IMR-90 (cell line): ENCODE results near the gene PRKAR1A.

Experiments used
- BHLHE40 ChIP-seq: fragments of 150-350 bp; IDR thresholded peaks from 2 replicates; pipeline ENCODE4 v1.6.1; 2016; ENCODE audit warnings: mild to moderate bottlenecking, low read depth, low read length
- CTCF ChIP-seq: conservative IDR thresholded peaks from 2 replicates; pipeline ENCODE4 v1.5.1; 2012; ENCODE audit warnings: mild to moderate bottlenecking, low read depth, low read length, improper control_type of control experiment
- ELK1 ChIP-seq: fragments of 150-350 bp; IDR thresholded peaks from 2 replicates; pipeline ENCODE4 v1.6.1; 2016; ENCODE audit warnings: low read depth, mild to moderate bottlenecking, low read length, moderate library complexity, borderline replicate concordance
- NFE2L2 ChIP-seq: fragments of 150-350 bp; IDR thresholded peaks from 2 replicates; pipeline ENCODE4 v1.6.1; 2016; ENCODE audit warnings: low read depth, mild to moderate bottlenecking, low read length
- POLR2A ChIP-seq: IDR thresholded peaks from 2 replicates; pipeline ENCODE4 v1.6.1; 2012; ENCODE audit warnings: mild to moderate bottlenecking, low read depth, low read length
- RCOR1 ChIP-seq: IDR thresholded peaks from 2 replicates; pipeline ENCODE4 v1.6.1; 2012; ENCODE audit warnings: mild to moderate bottlenecking, low read length, improper control_type of control experiment; ENCODE audit not compliant: insufficient replicate concordance
- RFX5 ChIP-seq: IDR thresholded peaks from 2 replicates; pipeline ENCODE4 v1.8.0; 2012; ENCODE audit warnings: low read depth, mild to moderate bottlenecking, low read length, moderate library complexity
- USF2 ChIP-seq: fragments of 150-350 bp; IDR thresholded peaks from 2 replicates; pipeline ENCODE4 v1.6.1; 2017; ENCODE audit warnings: mild to moderate bottlenecking, antibody characterized with exemption, low read length, low read depth

DNA sequence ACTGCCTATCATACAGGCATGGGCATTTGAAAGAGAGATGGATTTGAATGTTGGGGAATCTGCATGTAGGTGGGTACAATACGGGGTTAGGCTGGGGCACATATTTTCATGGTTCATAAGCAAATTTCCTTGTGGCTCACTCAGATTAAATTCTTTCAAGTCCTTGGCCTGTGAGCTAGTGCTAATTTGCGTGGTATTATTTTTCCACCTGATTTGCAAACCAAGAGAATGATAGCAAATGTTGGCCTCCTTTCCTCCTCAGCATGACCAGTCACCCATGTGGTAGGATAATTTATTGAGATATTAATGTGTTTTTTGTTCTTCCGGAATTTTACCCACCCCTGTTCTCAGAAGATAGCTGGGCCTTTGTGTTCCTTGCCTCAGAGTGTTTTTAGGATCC, 66.0 kb downstream of the PRKAR1A start:
- TF ChIP-seq RFX5 (no peak), CTCF (no peak), BHLHE40 (no peak), POLR2A (no peak), ELK1 (no peak), USF2 (no peak), NFE2L2 (no peak), RCOR1 (no peak)
